GM21526 (cell line): ENCODE data around the gene C5orf47.
"Not testable (repeated sequence)": the region's sequence is repeated elsewhere in the genome, so short reads cannot be mapped to it uniquely, and the experiment has no call there.

Experiments
- ATAC-seq: cut with Tn5 transposase; IDR thresholded peaks from one replicate; pipeline ENCODE4 v1.9.1; 2021; ENCODE audit warnings: moderate library complexity; ENCODE audit not compliant: unreplicated experiment, low FRiP score

The C5orf47 gene

GRCh38 chr5:173969167-173970049 lies 19.6 kb upstream of the C5orf47 start:
- ATAC-seq, result no peak

- ATAC-seq, result no peak
Observed at GRCh38 chr5:173970878-173971650, 17.9 kb upstream of the C5orf47 start.

GRCh38 chr5:173971681-173972345 lies 17.2 kb upstream of the C5orf47 start:
- ATAC-seq, result no peak

GRCh38 chr5:173972607-173972924 lies 16.4 kb upstream of the C5orf47 start:
- ATAC-seq, result no peak

- peak; percentile 82 for ATAC-seq
Observed at GRCh38 chr5:173972925-173973615, 15.9 kb upstream of the C5orf47 start.

- peak; percentile 22 for ATAC-seq
Observed at GRCh38 chr5:173973616-173973969, 15.4 kb upstream of the C5orf47 start.

- no peak for ATAC-seq
Observed at GRCh38 chr5:173974688-173975239, 14.2 kb upstream of the C5orf47 start.

GRCh38 chr5:173981185-173981761 lies 7.7 kb upstream of the C5orf47 start:
- no peak for ATAC-seq

- ATAC-seq, result no peak
Observed at GRCh38 chr5:173984218-173984617, 4.8 kb upstream of the C5orf47 start.

GRCh38 chr5:173989432-173990082 lies 587 bp downstream of the C5orf47 start:
- ATAC-seq, result no peak

GRCh38 chr5:173997331-173997730 lies 8.4 kb downstream of the C5orf47 start:
- no peak for ATAC-seq

- no peak for ATAC-seq
Observed at GRCh38 chr5:173998531-173998930, 9.6 kb downstream of the C5orf47 start.

GRCh38 chr5:174000076-174000475 lies 11.1 kb downstream of the C5orf47 start:
- no peak for ATAC-seq

GRCh38 chr5:174003795-174004194 lies 14.8 kb downstream of the C5orf47 start:
- ATAC-seq, result no peak

GRCh38 chr5:174008922-174009321 lies 20.0 kb downstream of the C5orf47 start:
- ATAC-seq, result no peak

- no peak for ATAC-seq
Observed at GRCh38 chr5:174010365-174010764, 21.4 kb downstream of the C5orf47 start.

- no peak for ATAC-seq
Observed at GRCh38 chr5:174011441-174011840, 22.5 kb downstream of the C5orf47 start.

- not testable (repeated sequence) for ATAC-seq
Observed at GRCh38 chr5:174020069-174020927, 31.3 kb downstream of the C5orf47 start.

- no peak for ATAC-seq
Observed at GRCh38 chr5:174020928-174021304, 31.9 kb downstream of the C5orf47 start.
